Stimulated activated CD8-positive, alpha-beta memory T cell treated with anti-CD3 and anti-CD28 coated beads, Interleukin-15, amount 100 ng/mL, for 1 hour (primary cell): ENCODE measurements around the gene PSEN1.
"Not testable (repeated sequence)": the region's sequence is repeated elsewhere in the genome, so short reads cannot be mapped to it uniquely, and the experiment has no call there.

ENCODE experiments used
- DNase-seq: peaks from one replicate; pipeline ENCODE4 v3.0.0-alpha.2; 2020; ENCODE audit warnings: low read depth

The PSEN1 gene

GRCh38 chr14:73166399-73166798 is 30.1 kb downstream of the PSEN1 start:
- no peak for DNase-seq

DNA sequence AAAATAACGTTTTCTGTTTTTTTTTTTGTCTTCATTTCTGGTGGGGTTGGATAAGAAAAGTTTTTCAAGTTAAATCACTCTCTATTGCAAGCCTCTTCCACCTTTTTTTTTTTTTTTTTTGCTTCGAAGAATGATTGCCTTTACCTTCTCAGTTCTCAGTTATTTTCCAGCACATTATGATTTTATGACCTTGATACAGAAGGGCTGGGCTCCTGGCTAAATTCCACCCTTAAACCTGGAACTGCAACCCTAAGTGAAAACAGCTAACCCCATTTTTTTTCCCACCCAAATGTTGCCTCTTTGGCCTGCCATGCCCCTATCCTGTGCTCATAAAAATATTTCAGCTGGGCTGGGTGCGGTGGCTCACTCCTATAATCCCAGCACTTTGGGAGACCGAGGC is 31.4 kb downstream of the PSEN1 start:
- no peak for DNase-seq

DNA sequence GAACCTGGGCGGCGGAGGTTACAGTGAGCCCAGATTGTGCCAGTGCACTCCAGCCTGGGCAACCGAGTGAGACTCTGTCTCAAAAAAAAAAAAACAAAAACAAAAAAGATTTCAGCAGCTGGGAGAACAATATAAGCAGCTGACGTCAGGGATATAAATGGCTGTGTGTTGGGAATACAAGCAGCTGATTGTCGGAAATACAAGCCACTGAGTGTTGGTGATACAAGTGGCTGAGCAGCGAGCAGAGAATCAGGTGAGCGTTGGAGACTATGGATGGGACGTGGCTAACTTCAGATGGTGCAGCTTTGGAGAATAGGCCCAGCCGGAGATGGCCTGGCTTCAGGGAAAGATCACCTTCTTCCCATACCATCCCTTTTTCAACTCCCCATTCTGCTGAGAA is 32.0 kb downstream of the PSEN1 start:
- DNase-seq = no peak

DNA sequence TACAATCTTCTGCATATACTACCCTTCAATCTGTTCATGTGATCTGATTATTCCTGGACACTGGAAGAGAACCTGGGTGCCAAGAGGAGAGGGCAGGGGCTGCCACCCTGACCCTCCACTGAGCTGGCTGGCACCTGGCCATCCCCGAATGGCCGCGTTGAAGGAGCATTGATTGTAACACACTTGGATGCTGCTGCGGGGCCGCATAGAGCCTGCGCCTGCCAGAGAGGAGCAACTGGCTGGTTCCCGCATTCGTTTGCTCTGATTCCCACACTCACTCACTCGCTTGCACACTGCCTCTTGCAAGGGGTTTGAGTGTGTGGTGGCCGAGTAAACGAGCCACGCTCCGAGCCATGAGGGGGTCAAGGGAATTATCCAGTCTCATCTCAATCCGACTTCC is 32.4 kb downstream of the PSEN1 start:
- no peak for DNase-seq

DNA sequence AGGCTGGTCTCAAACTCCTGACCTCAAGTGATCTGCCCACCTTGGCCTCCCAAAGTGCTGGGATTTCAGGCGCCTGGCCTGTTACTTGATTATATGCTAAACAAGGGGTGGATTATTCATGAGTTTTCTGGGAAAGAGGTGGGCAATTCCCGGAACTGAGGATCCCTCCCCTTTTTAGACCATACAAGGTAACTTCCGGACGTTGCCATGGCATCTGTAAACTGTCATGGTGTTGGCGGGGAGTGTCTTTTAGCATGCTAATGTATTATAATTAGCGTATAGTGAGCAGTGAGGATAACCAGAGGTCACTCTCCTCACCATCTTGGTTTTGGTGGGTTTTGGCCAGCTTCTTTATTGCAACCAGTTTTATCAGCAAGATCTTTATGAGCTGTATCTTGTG is 33.5 kb downstream of the PSEN1 start:
- not testable (repeated sequence) for DNase-seq

DNA sequence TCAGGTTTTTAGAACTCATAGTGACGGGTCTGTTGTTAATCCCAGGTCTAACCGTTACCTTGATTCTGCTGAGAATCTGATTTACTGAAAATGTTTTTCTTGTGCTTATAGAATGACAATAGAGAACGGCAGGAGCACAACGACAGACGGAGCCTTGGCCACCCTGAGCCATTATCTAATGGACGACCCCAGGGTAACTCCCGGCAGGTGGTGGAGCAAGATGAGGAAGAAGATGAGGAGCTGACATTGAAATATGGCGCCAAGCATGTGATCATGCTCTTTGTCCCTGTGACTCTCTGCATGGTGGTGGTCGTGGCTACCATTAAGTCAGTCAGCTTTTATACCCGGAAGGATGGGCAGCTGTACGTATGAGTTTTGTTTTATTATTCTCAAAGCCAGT is 34.4 kb downstream of the PSEN1 start:
- DNase-seq = no peak

DNA sequence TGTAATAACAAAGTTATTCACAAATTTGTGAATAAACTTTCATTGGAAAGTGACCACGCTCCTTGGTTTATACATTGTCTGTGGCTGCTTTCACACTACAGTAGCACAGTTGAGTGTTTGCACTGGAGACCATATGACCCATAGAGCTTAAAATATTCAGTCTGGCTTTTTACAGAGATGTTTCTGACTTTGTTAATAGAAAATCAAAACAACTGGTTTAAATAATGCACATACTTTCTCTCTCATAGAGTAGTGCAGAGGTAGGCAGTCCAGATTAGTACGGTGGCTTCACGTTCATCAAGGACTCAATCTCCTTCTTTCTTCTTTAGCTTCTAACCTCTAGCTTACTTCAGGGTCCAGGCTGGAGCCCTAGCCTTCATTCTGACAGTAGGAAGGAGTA is 36.2 kb downstream of the PSEN1 start:
- DNase-seq = no peak

- DNase-seq = no peak
These were observed 36.9 kb downstream of the PSEN1 start for GRCh38 chr14:73173092-73173735.

DNA sequence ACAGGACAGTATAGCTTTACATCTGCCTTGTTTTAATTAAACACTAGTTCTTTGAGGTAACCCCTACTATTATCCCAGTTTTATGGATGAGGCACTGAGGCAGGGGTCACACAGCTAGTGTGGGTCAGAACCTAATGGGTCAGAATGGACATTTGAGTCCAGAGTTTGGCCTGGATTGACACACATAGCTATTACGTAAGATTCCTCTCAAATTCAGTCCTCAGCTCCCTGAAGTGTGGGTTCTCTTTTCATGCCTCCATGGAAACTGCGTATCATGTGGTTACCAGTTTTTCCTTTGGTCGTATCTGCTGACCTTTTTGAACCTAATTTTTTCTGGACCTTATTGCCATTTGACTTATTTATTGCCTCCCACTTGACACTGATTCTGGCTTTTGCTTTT is 40.4 kb downstream of the PSEN1 start:
- no peak for DNase-seq

- DNase-seq = no peak
These were observed 44.1 kb downstream of the PSEN1 start for GRCh38 chr14:73180385-73180805.

DNA sequence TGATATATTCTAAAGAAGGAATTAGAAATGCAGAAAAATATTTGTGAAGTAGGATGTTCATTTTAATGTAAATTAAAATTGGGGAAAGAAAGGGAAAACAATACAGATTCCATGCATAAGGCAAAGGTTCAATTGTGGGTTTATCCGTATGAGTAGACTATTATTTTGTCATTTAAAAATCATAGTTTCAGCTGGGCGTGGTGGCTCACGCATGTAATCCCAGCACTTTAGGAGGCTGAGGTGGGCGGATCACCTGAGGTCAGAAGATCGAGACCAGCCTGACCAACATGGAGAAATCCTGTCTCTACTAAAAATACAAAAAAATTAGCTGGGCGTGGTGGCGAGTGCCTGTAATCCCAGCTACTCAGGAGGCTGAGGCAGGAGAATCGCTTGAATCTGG is 44.7 kb downstream of the PSEN1 start:
- not testable (repeated sequence) for DNase-seq

GRCh38 chr14:73188501-73188911 is 52.2 kb downstream of the PSEN1 start:
- DNase-seq = no peak

GRCh38 chr14:73189651-73190050 is 53.3 kb downstream of the PSEN1 start:
- no peak for DNase-seq

- DNase-seq = no peak
These were observed 55.1 kb downstream of the PSEN1 start for GRCh38 chr14:73191441-73191840.

DNA sequence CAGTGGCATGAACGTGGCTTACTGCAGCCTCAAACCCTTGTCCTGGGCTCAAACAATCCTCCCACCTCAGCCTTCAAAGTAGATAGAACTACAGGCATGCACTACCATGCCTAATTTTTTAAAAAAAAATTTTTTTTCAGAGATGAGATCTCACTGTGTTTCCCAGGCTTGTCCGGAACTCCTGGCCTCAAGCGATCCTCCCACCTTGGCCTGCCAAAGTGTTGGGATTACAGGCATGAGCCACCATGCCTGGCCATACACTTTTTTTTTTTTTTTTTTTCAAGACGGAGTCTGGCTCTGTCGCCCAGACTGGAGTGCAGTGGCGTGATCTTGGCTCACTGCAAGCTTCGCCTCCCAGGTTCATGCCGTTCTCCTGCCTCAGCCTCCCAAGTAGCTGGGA is 58.0 kb downstream of the PSEN1 start:
- not testable (repeated sequence) for DNase-seq

GRCh38 chr14:73198253-73198652 is 61.9 kb downstream of the PSEN1 start:
- DNase-seq = no peak

DNA sequence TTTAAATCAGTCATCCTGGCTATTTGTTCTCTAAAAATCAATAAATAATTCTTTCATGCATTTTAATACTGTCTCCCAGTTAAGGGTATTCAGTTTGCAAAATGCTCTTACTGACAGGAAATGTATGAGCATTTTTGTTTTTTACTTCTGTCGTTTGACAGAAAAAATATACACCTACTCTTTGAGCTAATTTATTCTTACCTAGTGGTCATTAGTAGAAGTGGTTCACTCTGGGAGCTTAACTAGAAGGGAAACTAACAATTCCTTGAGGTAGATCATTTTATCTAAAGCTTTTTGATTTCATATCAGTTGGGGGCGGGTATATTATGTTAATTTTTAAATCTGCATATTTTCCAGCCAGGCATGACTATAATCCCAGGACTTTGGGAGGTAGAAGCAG is 67.2 kb downstream of the PSEN1 start:
- no peak for DNase-seq

- DNase-seq = no peak
These were observed 71.3 kb downstream of the PSEN1 start for GRCh38 chr14:73207615-73208014.

GRCh38 chr14:73208390-73208789 is 72.1 kb downstream of the PSEN1 start:
- no peak for DNase-seq

GRCh38 chr14:73208846-73209245 is 72.5 kb downstream of the PSEN1 start:
- DNase-seq = no peak

DNA sequence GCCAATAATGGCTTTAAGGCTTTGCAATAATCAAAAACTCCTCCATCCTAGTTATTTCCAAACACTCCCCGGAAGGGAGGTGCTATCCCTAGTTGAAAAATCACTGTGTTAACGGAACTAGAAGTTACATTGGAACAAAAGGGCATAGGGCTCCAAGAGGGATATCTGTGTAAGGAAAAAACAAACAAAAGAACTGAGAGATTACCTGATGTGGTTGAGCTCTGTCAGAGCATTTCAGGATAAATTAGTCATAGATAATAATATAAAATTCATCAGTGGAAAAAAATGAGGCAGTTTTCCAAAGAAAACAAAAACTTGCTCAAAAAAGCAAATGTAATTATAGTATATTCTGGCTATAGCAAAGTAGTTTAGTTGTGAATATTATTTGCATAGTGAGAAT is 73.6 kb downstream of the PSEN1 start:
- no peak for DNase-seq

GRCh38 chr14:73211251-73212040 is 75.1 kb downstream of the PSEN1 start:
- no peak for DNase-seq

GRCh38 chr14:73216030-73216429 is 79.7 kb downstream of the PSEN1 start:
- no peak for DNase-seq

GRCh38 chr14:73217411-73217810 is 81.1 kb downstream of the PSEN1 start:
- DNase-seq = no peak
